Measurements from ENCODE around the gene ATG7.
"Not testable (repeated sequence)": the region's sequence is repeated elsewhere in the genome, so short reads cannot be mapped to it uniquely, and the experiment has no call there.

The ATG7 gene

GRCh38 chr3:11526121-11526520, 253.9 kb downstream of the ATG7 start:
- H3K4me3 Mint-ChIP-seq; H3K27ac Mint-ChIP-seq; H3K9me3 Mint-ChIP-seq; H3K4me1 Mint-ChIP-seq (ENCODE audit: low read depth); H3K27me3 Mint-ChIP-seq: not testable (repeated sequence)
- H3K36me3 Mint-ChIP-seq (ENCODE audit: low read depth) = peaks cover 24% of the 10 kb centered on the region

GRCh38 chr3:11529281-11529680, 257.1 kb downstream of the ATG7 start:
- Mint-ChIP-seq H3K27me3 (no peaks in the 10 kb centered on the region), H3K27ac (no peak overlapping the region), H3K4me1 (ENCODE audit: low read depth) (no peaks in the 10 kb centered on the region), H3K9me3 (no peaks in the 10 kb centered on the region), H3K4me3 (no peak overlapping the region), H3K36me3 (ENCODE audit: low read depth) (peaks cover 27% of the 10 kb centered on the region)

DNA sequence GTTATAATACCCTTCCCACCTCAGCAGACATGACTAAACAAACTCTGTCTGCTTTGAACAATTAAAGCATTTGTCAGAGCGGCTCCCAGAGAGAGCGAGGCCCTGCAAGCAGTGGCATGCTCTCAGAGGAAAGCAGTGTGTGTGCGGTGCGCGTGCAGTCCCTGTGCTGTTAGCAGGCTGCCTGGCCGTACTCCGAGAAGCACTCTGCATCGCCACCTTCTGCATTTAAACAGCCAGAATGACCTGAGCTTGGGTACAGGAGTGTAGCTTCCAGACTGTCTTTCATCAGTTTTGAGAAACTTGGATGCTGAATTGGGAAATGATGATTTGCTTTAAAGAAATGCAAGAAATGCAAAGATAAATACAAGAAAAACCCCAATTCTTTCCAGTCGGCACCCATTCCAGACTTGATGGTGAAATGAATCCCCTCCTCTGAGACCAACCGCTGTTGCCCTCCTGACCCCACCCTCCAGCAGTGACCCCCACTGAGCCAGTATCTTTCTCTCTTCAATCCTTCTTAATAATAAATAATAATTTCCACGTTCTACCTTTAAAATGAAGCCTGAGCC, 258.0 kb downstream of the ATG7 start:
- peaks cover 27% of the 10 kb centered on the region for H3K36me3 Mint-ChIP-seq (ENCODE audit: low read depth)
- no peaks in the 10 kb centered on the region for H3K27me3 Mint-ChIP-seq
- no peak overlapping the region for H3K27ac Mint-ChIP-seq
- no peak overlapping the region for H3K4me3 Mint-ChIP-seq
- no peaks in the 10 kb centered on the region for H3K4me1 Mint-ChIP-seq (ENCODE audit: low read depth)
- H3K9me3 Mint-ChIP-seq = no peaks in the 10 kb centered on the region

DNA sequence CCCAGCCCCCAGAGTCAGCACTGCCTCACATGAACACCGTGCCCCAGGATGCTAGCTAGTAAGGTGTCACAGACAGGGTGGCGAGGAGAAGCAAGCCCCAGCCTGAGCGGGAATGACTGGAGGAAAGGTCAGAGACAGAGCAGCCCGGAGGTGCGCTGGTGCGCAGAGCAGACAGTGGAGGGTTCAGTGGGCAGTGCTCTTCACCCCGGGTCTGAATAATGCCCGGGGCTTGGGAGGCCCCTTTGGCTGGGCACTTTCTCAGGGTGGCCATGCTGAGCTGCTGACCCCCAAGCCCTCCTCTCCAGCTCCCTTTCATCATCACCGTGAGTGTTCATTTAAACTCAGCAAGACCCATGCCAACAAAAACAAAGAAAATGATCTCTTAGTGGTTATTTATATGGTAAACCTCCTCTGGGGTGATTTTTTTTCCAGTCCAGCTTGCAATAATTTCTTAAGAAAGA, 260.8 kb downstream of the ATG7 start:
- Mint-ChIP-seq H3K27me3 (no peaks in the 10 kb centered on the region), H3K36me3 (ENCODE audit: low read depth) (peaks cover 8% of the 10 kb centered on the region), H3K4me3 (no peak overlapping the region), H3K9me3 (no peaks in the 10 kb centered on the region), H3K27ac (no peak overlapping the region), H3K4me1 (ENCODE audit: low read depth) (no peaks in the 10 kb centered on the region)

- H3K27me3 Mint-ChIP-seq = no peaks in the 10 kb centered on the region
- no peak overlapping the region for H3K4me3 Mint-ChIP-seq
- peaks cover 3% of the 10 kb centered on the region for H3K36me3 Mint-ChIP-seq (ENCODE audit: low read depth)
- H3K9me3 Mint-ChIP-seq = no peaks in the 10 kb centered on the region
- no peak overlapping the region for H3K27ac Mint-ChIP-seq
- H3K4me1 Mint-ChIP-seq (ENCODE audit: low read depth) = no peaks in the 10 kb centered on the region
Measured at GRCh38 chr3:11534011-11534792, 262.0 kb downstream of the ATG7 start.

DNA sequence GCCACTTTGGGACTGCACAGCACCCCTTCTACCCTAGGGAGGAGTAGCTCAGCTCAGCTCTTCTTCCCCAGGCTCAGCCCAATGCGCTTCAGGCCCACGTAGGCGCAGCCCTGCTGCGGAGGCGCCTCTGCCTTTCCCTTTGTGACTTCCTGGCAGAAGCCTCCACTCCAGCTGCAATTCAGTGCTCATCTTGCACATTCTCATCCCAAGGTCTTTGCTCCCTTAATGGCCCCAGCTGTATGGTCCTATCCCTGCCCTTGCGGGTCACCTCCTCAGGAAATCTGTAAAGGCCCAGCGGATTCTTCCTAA, 262.6 kb downstream of the ATG7 start:
- no peak overlapping the region for H3K4me3 Mint-ChIP-seq
- peaks cover 3% of the 10 kb centered on the region for H3K36me3 Mint-ChIP-seq (ENCODE audit: low read depth)
- H3K27me3 Mint-ChIP-seq = no peaks in the 10 kb centered on the region
- H3K27ac Mint-ChIP-seq = no peak overlapping the region
- no peaks in the 10 kb centered on the region for H3K9me3 Mint-ChIP-seq
- H3K4me1 Mint-ChIP-seq (ENCODE audit: low read depth) = no peaks in the 10 kb centered on the region

DNA sequence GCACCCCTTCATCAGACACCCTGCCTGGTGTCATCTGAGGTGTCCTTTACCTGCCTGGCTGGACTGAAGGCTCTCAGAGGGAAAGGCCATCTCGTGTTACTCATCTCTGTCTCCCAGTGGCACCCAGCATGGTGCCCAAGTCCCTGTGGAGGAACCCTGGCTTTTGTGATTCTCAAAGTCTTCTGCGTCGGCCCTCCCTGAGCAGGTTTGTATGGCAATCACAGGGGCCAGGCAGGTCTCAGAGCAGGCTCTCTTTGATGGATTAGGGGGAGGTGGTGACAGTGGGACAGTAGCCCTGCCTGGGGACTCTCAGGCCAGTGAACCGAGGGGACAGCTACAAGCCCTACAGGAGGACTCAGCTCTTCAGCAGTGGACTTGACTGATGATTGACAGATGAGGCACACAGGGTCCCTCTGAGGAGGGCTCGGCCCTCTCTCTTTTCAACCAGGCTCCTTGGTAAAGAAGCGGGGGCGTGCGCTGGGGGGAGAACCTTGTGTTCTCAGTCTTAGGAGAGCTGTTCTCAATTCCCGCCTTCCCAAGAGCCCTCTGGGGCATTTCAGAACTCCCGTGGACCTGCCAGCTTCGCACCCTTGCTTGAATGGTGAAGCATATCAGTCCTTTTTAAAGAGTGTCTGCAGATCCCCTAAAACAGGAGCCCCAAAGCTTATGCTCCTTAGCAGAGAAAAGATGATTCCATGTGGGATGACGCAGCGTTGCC, 263.2 kb downstream of the ATG7 start:
- Mint-ChIP-seq H3K27ac (no peak overlapping the region), H3K4me3 (no peak overlapping the region), H3K36me3 (ENCODE audit: low read depth) (peaks cover 3% of the 10 kb centered on the region), H3K9me3 (no peaks in the 10 kb centered on the region), H3K4me1 (ENCODE audit: low read depth) (no peaks in the 10 kb centered on the region), H3K27me3 (no peaks in the 10 kb centered on the region)

GRCh38 chr3:11536132-11536935, 264.1 kb downstream of the ATG7 start:
- Mint-ChIP-seq H3K9me3 (no peaks in the 10 kb centered on the region), H3K27ac (no peak overlapping the region), H3K4me1 (ENCODE audit: low read depth) (no peaks in the 10 kb centered on the region), H3K4me3 (no peak overlapping the region), H3K27me3 (no peaks in the 10 kb centered on the region), H3K36me3 (ENCODE audit: low read depth) (peaks cover 7% of the 10 kb centered on the region)

GRCh38 chr3:11536936-11537612, 264.9 kb downstream of the ATG7 start:
- Mint-ChIP-seq H3K36me3 (ENCODE audit: low read depth) (peaks cover 9% of the 10 kb centered on the region), H3K9me3 (no peaks in the 10 kb centered on the region), H3K27me3 (no peaks in the 10 kb centered on the region), H3K4me3 (no peak overlapping the region), H3K4me1 (ENCODE audit: low read depth) (no peaks in the 10 kb centered on the region), H3K27ac (no peak overlapping the region)

- Mint-ChIP-seq H3K27me3 (no peaks in the 10 kb centered on the region), H3K4me1 (ENCODE audit: low read depth) (no peaks in the 10 kb centered on the region), H3K36me3 (ENCODE audit: low read depth) (peaks cover 7% of the 10 kb centered on the region), H3K9me3 (no peaks in the 10 kb centered on the region), H3K4me3 (no peak overlapping the region), H3K27ac (no peak overlapping the region)
Measured at GRCh38 chr3:11538581-11538980, 266.4 kb downstream of the ATG7 start.

DNA sequence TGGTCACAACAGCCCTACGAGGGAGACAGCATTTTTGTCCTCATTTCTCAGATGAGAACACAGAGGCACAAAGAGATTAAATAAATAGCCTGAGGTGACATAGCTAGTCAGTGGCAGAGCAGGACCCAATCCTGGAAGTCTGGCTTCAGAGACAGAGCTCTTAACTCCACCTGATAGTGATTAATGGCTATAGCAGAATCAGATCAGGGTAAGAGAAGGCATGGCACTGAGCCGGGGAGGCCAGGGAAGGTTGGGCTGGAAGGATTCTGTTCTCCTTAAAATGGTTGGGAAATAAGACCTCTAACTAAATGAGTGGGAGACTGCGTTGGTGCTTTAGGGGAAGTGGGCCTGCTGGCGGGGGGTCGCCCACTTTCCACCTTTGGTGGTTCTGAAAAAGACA, 267.0 kb downstream of the ATG7 start:
- no peak overlapping the region for H3K4me3 Mint-ChIP-seq
- H3K27me3 Mint-ChIP-seq = no peaks in the 10 kb centered on the region
- no peaks in the 10 kb centered on the region for H3K4me1 Mint-ChIP-seq (ENCODE audit: low read depth)
- no peak overlapping the region for H3K27ac Mint-ChIP-seq
- peaks cover 7% of the 10 kb centered on the region for H3K36me3 Mint-ChIP-seq (ENCODE audit: low read depth)
- H3K9me3 Mint-ChIP-seq = no peaks in the 10 kb centered on the region

- Mint-ChIP-seq H3K27me3 (no peaks in the 10 kb centered on the region), H3K36me3 (ENCODE audit: low read depth) (peaks cover 7% of the 10 kb centered on the region), H3K27ac (no peak overlapping the region), H3K4me3 (no peak overlapping the region), H3K9me3 (no peaks in the 10 kb centered on the region), H3K4me1 (ENCODE audit: low read depth) (no peaks in the 10 kb centered on the region)
Measured at GRCh38 chr3:11539677-11540076, 267.5 kb downstream of the ATG7 start.

DNA sequence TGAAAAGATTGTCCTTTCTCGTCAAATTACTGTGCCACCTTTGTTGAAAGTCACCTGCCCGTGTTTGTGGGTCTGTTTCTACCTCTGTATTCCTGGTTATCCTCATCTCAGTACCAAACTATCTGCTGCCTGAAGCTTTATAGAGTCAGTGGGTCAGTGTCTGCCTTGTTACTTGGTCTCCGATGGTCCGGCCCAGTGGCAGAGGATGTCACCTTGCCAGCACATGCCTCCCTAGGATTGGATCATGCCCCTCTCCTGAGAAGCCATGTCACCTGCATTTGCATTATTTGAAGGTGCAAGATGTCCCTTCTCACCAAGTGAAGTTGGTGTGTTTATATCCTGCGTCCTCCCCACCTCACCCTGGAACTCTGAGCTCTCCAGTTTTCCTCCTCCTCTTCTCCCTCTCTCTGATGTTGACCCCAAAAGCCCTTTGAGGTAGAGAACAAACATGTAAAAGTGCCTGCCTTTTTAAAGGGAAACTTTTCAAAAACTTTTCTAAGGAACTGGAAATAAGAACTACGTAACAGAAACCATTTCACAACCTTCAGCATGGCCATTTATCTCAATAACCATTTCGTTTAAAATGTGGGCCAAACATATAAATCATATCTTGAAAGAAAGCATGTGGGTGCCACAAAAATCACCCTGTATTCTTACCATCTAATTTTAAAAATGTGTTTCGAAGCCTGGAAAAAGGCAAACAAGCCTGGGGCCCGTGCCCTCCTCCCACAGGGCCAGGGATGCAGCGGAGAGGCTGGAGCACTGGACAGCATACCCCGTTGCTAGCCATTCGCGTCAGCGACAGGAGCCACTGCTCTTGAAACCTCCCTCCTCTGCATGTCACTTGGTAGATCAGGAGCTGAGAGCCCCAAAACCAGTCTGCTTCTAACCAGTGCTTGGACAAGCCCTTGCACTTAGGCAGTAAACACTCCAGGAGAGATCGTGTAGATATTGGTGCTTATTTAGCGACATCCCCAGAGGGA, 269.4 kb downstream of the ATG7 start:
- H3K27me3 Mint-ChIP-seq = no peaks in the 10 kb centered on the region
- no peak overlapping the region for H3K4me3 Mint-ChIP-seq
- no peak overlapping the region for H3K27ac Mint-ChIP-seq
- H3K9me3 Mint-ChIP-seq = no peaks in the 10 kb centered on the region
- H3K4me1 Mint-ChIP-seq (ENCODE audit: low read depth) = no peaks in the 10 kb centered on the region
- peaks cover 8% of the 10 kb centered on the region for H3K36me3 Mint-ChIP-seq (ENCODE audit: low read depth)

DNA sequence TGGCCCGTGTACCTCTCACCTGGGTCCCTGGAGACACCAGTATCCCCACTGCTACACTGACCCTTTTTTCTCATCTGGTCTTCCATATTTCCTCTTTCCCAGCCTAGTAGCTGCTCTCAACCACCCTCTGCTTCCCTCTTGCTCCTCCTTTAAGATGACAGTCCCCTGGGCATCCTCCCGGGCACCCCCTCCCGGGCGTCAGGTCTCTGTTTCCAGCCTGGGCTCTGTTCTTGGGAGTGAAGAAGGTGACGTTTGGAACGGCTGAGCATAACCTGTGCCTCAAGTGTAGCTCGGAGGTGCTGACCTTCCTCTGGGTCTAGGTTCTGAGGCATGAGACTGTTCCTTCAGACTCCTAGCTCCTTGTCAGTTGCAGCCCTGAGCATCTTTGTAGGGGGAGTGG, 270.4 kb downstream of the ATG7 start:
- H3K36me3 Mint-ChIP-seq (ENCODE audit: low read depth) = peaks cover 17% of the 10 kb centered on the region
- H3K27ac Mint-ChIP-seq = no peak overlapping the region
- peaks cover 1% of the 10 kb centered on the region for H3K4me1 Mint-ChIP-seq (ENCODE audit: low read depth)
- no peaks in the 10 kb centered on the region for H3K27me3 Mint-ChIP-seq
- H3K9me3 Mint-ChIP-seq = peaks cover 9% of the 10 kb centered on the region
- H3K4me3 Mint-ChIP-seq = no peak overlapping the region
